Vagina (tissue), 2 donors: ENCODE measurements around the gene HOXC11. TPM values are rescaled to one million over a fixed set of nuclear protein-coding genes. Genes with fewer than 3 reads are reported as not detected.

Experiments used
- DNase-seq, 2 donors: peaks; one replicate each; pipeline ENCODE4 v3.0.0-alpha.2; 2017; ENCODE audit errors: extremely low spot score in 2 of 2
- H3K27ac ChIP-seq: fragments of 200-600 bp; sonication (generic); one replicate; pipeline ENCODE4 v1.5.1; 2019
- H3K27me3 ChIP-seq: fragments of 200-600 bp; sonication (generic); one replicate; pipeline ENCODE4 v1.5.1; 2019
- H3K36me3 ChIP-seq, 2 donors: fragments of 200-600 bp; sonication (generic); one replicate each; pipeline ENCODE4 v1.5.1; 2017 to 2019
- H3K4me1 ChIP-seq: fragments of 200-600 bp; sonication (generic); one replicate; pipeline ENCODE4 v1.5.1; 2019
- H3K4me3 ChIP-seq, 2 donors: fragments of 200-600 bp; sonication (generic); 1 replicate in 1 of 2; 2 replicates in 1 of 2; pipeline ENCODE4 v1.5.1; 2016 to 2019
- H3K9me3 ChIP-seq: fragments of 200-600 bp; sonication (generic); one replicate; pipeline ENCODE4 v1.5.1; 2019
- CTCF ChIP-seq, 3 experiments: fragments of 450-650 bp in 2 of 3; fragments of 200-600 bp in 1 of 3; sonication (generic) in 1 of 3; IDR thresholded peaks; one replicate each; pipeline ENCODE4 v1.5.1; 2017 to 2019; ENCODE audit warnings: antibody characterized with exemption in 3 of 3, mild to moderate bottlenecking in 2 of 3, moderate library complexity in 2 of 3
- POLR2A ChIP-seq, 2 donors: fragments of 450-650 bp; IDR thresholded peaks; one replicate each; pipeline ENCODE4 v1.6.1; 2017; ENCODE audit warnings: antibody characterized with exemption in 2 of 2, mild to moderate bottlenecking in 2 of 2, moderate library complexity in 2 of 2
- POLR2AphosphoS5 ChIP-seq, 2 donors: sonication (generic); formaldehyde crosslinking; IDR thresholded peaks; one replicate each; pipeline ENCODE4 v1.9.0; 2017; ENCODE audit warnings: antibody characterized with exemption in 2 of 2, mild to moderate bottlenecking in 2 of 2, low read depth in 1 of 2; ENCODE audit not compliant: insufficient read depth in 1 of 2
- intact Hi-C: fragments of 100-400 bp; cut with DNase I; formaldehyde crosslinking; loops from one replicate; pipeline ENCODE4 v1.15.1; 2023
- total RNA-seq: library from RNA; depleted of rRNA; stranded (reverse); fragments of >200 nt; gene quantifications from one replicate; pipeline ENCODE4 v1.2.3, GENCODE V29; 2016

Gene HOXC11
- total RNA-seq, 1 donor from 2014 or later, result not detected

GRCh38 chr12:53939141-53940108, 33.5 kb upstream of the HOXC11 start:
- Histone ChIP-seq H3K27ac (no peak overlapping the region), H3K4me1 (peaks cover 8% of the 10 kb centered on the region), H3K36me3 (no peaks in the 10 kb centered on the region), H3K9me3 (no peaks in the 10 kb centered on the region), H3K4me3 (peak overlapping the region in 1 of 2 donors; percentile 26), H3K27me3 (peaks cover 34% of the 10 kb centered on the region)
- no peak for DNase-seq
- no peak for TF ChIP-seq CTCF (IDR thresholded peaks at IDR 0.05)
- no peak for TF ChIP-seq POLR2A (IDR thresholded peaks at IDR 0.05)
- TF ChIP-seq POLR2AphosphoS5 (IDR thresholded peaks at IDR 0.05; ENCODE audit: insufficient read depth in 1 of 2, low read depth in 1 of 2), result no peak
- intact Hi-C loops, result no loop called here

- no peak for DNase-seq
- TF ChIP-seq CTCF (IDR thresholded peaks at IDR 0.05) (no peak), POLR2AphosphoS5 (IDR thresholded peaks at IDR 0.05; ENCODE audit: insufficient read depth in 1 of 2, low read depth in 1 of 2) (no peak), POLR2A (IDR thresholded peaks at IDR 0.05) (no peak)
- Histone ChIP-seq H3K4me3 (no peak overlapping the region), H3K9me3 (no peaks in the 10 kb centered on the region), H3K36me3 (no peaks in the 10 kb centered on the region), H3K4me1 (peaks cover 8% of the 10 kb centered on the region), H3K27ac (no peak overlapping the region), H3K27me3 (peaks cover 34% of the 10 kb centered on the region)
- intact Hi-C loops, result no loop called here
Measured at GRCh38 chr12:53940443-53941014, 32.4 kb upstream of the HOXC11 start.

GRCh38 chr12:53941187-53941586, 31.7 kb upstream of the HOXC11 start:
- DNase-seq, result no peak
- no peak overlapping the region for H3K4me3 ChIP-seq
- no peaks in the 10 kb centered on the region for H3K9me3 ChIP-seq
- peaks cover 30% of the 10 kb centered on the region for H3K27me3 ChIP-seq
- intact Hi-C loops, result no loop called here
- no peak overlapping the region for H3K27ac ChIP-seq
- TF ChIP-seq POLR2A (IDR thresholded peaks at IDR 0.05) (no peak), POLR2AphosphoS5 (IDR thresholded peaks at IDR 0.05; ENCODE audit: insufficient read depth in 1 of 2, low read depth in 1 of 2) (no peak), CTCF (IDR thresholded peaks at IDR 0.05) (no peak)
- peaks cover 8% of the 10 kb centered on the region for H3K4me1 ChIP-seq
- H3K36me3 ChIP-seq, result no peaks in the 10 kb centered on the region

GRCh38 chr12:53941750-53942149, 31.2 kb upstream of the HOXC11 start:
- peaks cover 25% of the 10 kb centered on the region for H3K27me3 ChIP-seq
- DNase-seq, result no peak
- H3K27ac ChIP-seq, result no peak overlapping the region
- peaks cover 8% of the 10 kb centered on the region for H3K4me1 ChIP-seq
- TF ChIP-seq POLR2A (IDR thresholded peaks at IDR 0.05), result no peak
- no peak for TF ChIP-seq CTCF (IDR thresholded peaks at IDR 0.05)
- TF ChIP-seq POLR2AphosphoS5 (IDR thresholded peaks at IDR 0.05; ENCODE audit: insufficient read depth in 1 of 2, low read depth in 1 of 2), result no peak
- H3K9me3 ChIP-seq, result no peaks in the 10 kb centered on the region
- no peak overlapping the region for H3K4me3 ChIP-seq
- intact Hi-C loops, result no loop called here
- no peaks in the 10 kb centered on the region for H3K36me3 ChIP-seq
